Caco-2 (cell line): ENCODE measurements around the gene TCF12. TPM values are rescaled to one million over a fixed set of nuclear protein-coding genes. Genes with fewer than 3 reads are reported as not detected.

Source experiments
- BruUV-seq: library from RNA; stranded (reverse); fragments of 400-500 nt; replicated peaks from 2 replicates; lab custom pipeline; 2021; lab: Mats Ljungman, UMichigan
- CTCF ChIA-PET: fragments of 300-600 bp; sonication (Branson Sonifier 250); formaldehyde crosslinking; loops from one replicate; lab custom pipeline; 2022; ENCODE audit warnings: antibody characterized with exemption; lab: Charles Lee
- POLR2A ChIA-PET: fragments of 300-600 bp; sonication (Branson Sonifier 250); formaldehyde crosslinking; loops from one replicate; lab custom pipeline; 2022; ENCODE audit warnings: antibody characterized with exemption; lab: Charles Lee
- DNase-seq, 2 experiments: peaks; one replicate each; pipeline versions ENCODE4 v3.0.0 to v3.0.0-alpha.2; 2020 to 2022
- H3K27me3 ChIP-seq: replicated peaks from 2 replicates; pipeline ENCODE4 v1.6.0; 2011; ENCODE audit warnings: low read length; ENCODE audit not compliant: control insufficient read depth, insufficient read depth
- H3K36me3 ChIP-seq: 2 replicates; pipeline ENCODE4 v1.5.1; 2011; ENCODE audit warnings: low read length; ENCODE audit not compliant: control insufficient read depth, insufficient read depth
- H3K4me1 ChIP-seq: fragments of 250-450 bp; sonication (Bioruptor Pico); 2 replicates; pipeline ENCODE4 v1.5.1; 2020; ENCODE audit warnings: mild to moderate bottlenecking
- H3K4me3 ChIP-seq: 2 replicates; pipeline ENCODE4 v1.5.1; 2011; ENCODE audit warnings: low read depth, mild to moderate bottlenecking, control low read depth, low read length
- H3K9me3 ChIP-seq: fragments of 250-450 bp; sonication (Bioruptor Pico); 2 replicates; pipeline ENCODE4 v1.5.1; 2020; ENCODE audit warnings: mild to moderate bottlenecking, moderate library complexity
- H3K27ac Mint-ChIP-seq: one replicate; pipeline ENCODE4 v1.8.0; 2022; ENCODE audit warnings: mixed read lengths; ENCODE audit not compliant: unreplicated experiment
- H3K27me3 Mint-ChIP-seq: one replicate; pipeline ENCODE4 v1.8.0; 2022; ENCODE audit warnings: mixed read lengths; ENCODE audit not compliant: insufficient read depth, unreplicated experiment
- H3K36me3 Mint-ChIP-seq: one replicate; pipeline ENCODE4 v1.8.0; 2022; ENCODE audit warnings: mild to moderate bottlenecking, mixed read lengths; ENCODE audit not compliant: insufficient read depth, unreplicated experiment
- H3K4me1 Mint-ChIP-seq: one replicate; pipeline ENCODE4 v1.8.0; 2022; ENCODE audit warnings: low read depth, mixed read lengths; ENCODE audit not compliant: unreplicated experiment
- H3K4me3 Mint-ChIP-seq: one replicate; pipeline ENCODE4 v1.8.0; 2022; ENCODE audit warnings: mild to moderate bottlenecking, moderate library complexity, mixed read lengths; ENCODE audit not compliant: unreplicated experiment
- H3K9me3 Mint-ChIP-seq: one replicate; pipeline ENCODE4 v1.8.0; 2022; ENCODE audit warnings: mixed read lengths; ENCODE audit not compliant: unreplicated experiment
- intact Hi-C: fragments of 100-400 bp; cut with micrococcal nuclease; formaldehyde crosslinking; loops from one replicate; pipeline ENCODE4 v1.10.0; 2022; ENCODE audit not compliant: unreplicated experiment
- total RNA-seq: library from RNA; stranded (reverse); gene quantifications from 2 replicates; pipeline ENCODE4 v1.2.3, GENCODE V29; 2022
- TF ChIP-seq, protein P1 (sequence below), 2 experiments: fragments of 200-600 bp in 1 of 2; IDR thresholded peaks; 1 replicate in 1 of 2; 2 replicates in 1 of 2; pipeline versions ENCODE4 v1.5.1 to v1.8.0; 2011 to 2022; ENCODE audit warnings: antibody characterized with exemption in 1 of 2, control low read depth in 1 of 2, inconsistent platforms in 1 of 2, low read depth in 1 of 2, low read length in 1 of 2, mild to moderate bottlenecking in 1 of 2, moderate library complexity in 1 of 2; ENCODE audit not compliant: insufficient read depth in 1 of 2, severe bottlenecking in 1 of 2, unreplicated experiment in 1 of 2

Gene TCF12
- total RNA-seq, 1 experiment from 2014 or later: 64.4 TPM

DNA sequence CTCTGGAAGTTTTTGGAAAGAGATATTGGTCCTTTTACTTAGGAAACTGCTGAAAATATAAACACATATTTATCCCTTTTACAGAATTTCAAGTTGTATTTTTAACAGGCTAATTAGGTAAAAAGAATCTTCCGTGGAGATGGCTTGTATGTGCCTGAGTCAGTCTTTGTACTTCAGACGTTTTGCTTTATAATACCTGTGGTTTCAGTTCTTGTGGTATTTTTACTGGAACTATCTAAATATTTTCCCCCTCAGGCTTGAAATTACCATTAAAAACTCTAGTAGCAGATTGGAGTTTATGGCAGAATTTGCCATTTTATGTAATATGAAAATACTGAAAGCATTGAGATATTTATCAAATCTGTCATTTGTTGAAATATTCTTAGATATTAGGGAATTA, 306.2 kb downstream of the TCF12 start:
- no peaks in the 10 kb centered on the region for H3K9me3 Mint-ChIP-seq
- H3K27ac Mint-ChIP-seq: no peak overlapping the region
- BruUV-seq: no TSS peak
- ChIA-PET CTCF (no interaction called here), POLR2A (no interaction called here)
- no peaks in the 10 kb centered on the region for H3K36me3 ChIP-seq
- H3K4me1 ChIP-seq: no peaks in the 10 kb centered on the region
- H3K27me3 Mint-ChIP-seq: no peaks in the 10 kb centered on the region
- no peaks in the 10 kb centered on the region for H3K9me3 ChIP-seq
- no peaks in the 10 kb centered on the region for H3K36me3 Mint-ChIP-seq
- no peaks in the 10 kb centered on the region for H3K27me3 ChIP-seq
- intact Hi-C loops: no loop called here
- H3K4me3 Mint-ChIP-seq: no peak overlapping the region
- no peak for DNase-seq
- TF ChIP-seq, protein P1, sequence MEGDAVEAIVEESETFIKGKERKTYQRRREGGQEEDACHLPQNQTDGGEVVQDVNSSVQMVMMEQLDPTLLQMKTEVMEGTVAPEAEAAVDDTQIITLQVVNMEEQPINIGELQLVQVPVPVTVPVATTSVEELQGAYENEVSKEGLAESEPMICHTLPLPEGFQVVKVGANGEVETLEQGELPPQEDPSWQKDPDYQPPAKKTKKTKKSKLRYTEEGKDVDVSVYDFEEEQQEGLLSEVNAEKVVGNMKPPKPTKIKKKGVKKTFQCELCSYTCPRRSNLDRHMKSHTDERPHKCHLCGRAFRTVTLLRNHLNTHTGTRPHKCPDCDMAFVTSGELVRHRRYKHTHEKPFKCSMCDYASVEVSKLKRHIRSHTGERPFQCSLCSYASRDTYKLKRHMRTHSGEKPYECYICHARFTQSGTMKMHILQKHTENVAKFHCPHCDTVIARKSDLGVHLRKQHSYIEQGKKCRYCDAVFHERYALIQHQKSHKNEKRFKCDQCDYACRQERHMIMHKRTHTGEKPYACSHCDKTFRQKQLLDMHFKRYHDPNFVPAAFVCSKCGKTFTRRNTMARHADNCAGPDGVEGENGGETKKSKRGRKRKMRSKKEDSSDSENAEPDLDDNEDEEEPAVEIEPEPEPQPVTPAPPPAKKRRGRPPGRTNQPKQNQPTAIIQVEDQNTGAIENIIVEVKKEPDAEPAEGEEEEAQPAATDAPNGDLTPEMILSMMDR (IDR thresholded peaks at IDR 0.05; ENCODE audit: insufficient read depth in 1 of 2, low read depth in 1 of 2, low read length in 1 of 2, severe bottlenecking in 1 of 2, unreplicated experiment in 1 of 2): no peak
- no peak overlapping the region for H3K4me3 ChIP-seq
- no peaks in the 10 kb centered on the region for H3K4me1 Mint-ChIP-seq

DNA sequence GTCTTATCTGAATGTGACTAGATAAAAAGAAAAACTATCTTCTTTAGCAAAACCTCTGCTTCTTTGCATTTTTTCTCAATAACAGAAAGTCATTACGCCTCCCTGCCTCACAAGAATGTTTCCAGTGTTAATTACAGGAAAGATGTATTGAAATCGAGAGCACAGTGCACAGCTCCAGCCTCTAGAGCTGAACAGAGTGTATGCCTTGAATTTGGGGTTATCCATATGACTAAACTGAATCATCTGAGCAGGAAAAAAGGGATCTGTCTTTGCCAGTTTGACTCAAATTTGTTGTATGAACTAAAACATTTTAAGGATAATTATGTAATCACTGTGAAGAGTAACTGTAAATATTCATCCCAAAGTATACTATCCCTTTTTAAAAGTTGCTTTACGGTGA, 308.7 kb downstream of the TCF12 start:
- intact Hi-C loops: no loop called here
- H3K4me1 Mint-ChIP-seq: no peaks in the 10 kb centered on the region

DNA sequence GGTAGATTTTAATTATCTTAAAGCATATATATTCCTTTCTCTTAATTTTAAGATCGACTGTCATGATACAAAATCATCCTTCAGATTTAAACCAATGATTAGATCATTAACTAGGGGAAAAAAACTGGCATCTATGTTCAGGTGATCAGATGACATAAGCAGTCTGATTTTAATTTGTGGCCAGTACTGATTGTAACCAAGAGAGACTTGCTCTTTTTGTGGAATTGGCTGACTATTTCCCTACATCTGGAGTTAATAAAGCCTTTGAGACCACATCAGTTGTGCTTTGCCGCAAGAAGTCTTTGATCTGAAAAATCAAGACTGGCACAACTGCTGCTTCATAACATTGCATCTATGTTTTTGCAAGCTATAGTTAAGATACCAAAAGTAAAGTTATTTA, 309.5 kb downstream of the TCF12 start:
- H3K4me1 ChIP-seq: no peaks in the 10 kb centered on the region
- no peak for DNase-seq
- TF ChIP-seq, protein P1 (IDR thresholded peaks at IDR 0.05; ENCODE audit: insufficient read depth in 1 of 2, low read depth in 1 of 2, low read length in 1 of 2, severe bottlenecking in 1 of 2, unreplicated experiment in 1 of 2): no peak
- Mint-ChIP-seq H3K36me3 (no peaks in the 10 kb centered on the region), H3K9me3 (no peaks in the 10 kb centered on the region), H3K27me3 (no peaks in the 10 kb centered on the region), H3K27ac (no peak overlapping the region), H3K4me1 (no peaks in the 10 kb centered on the region), H3K4me3 (no peak overlapping the region)
- H3K27me3 ChIP-seq: no peaks in the 10 kb centered on the region
- POLR2A ChIA-PET: no interaction called here
- intact Hi-C loops: no loop called here
- no peak overlapping the region for H3K4me3 ChIP-seq
- H3K36me3 ChIP-seq: no peaks in the 10 kb centered on the region
- H3K9me3 ChIP-seq: no peaks in the 10 kb centered on the region
- CTCF ChIA-PET: no interaction called here
- BruUV-seq: no TSS peak

More for the DNA sequence above, 308.7 kb downstream of the TCF12 start:
- TF ChIP-seq, protein P1 (IDR thresholded peaks at IDR 0.05; ENCODE audit: insufficient read depth in 1 of 2, low read depth in 1 of 2, low read length in 1 of 2, severe bottlenecking in 1 of 2, unreplicated experiment in 1 of 2): no peak
- Mint-ChIP-seq H3K27me3 (no peaks in the 10 kb centered on the region), H3K27ac (no peak overlapping the region), H3K4me3 (no peak overlapping the region), H3K36me3 (no peaks in the 10 kb centered on the region), H3K9me3 (no peaks in the 10 kb centered on the region)
- Histone ChIP-seq H3K4me1 (no peaks in the 10 kb centered on the region), H3K36me3 (no peaks in the 10 kb centered on the region), H3K4me3 (no peak overlapping the region), H3K9me3 (no peaks in the 10 kb centered on the region), H3K27me3 (no peaks in the 10 kb centered on the region)
- POLR2A ChIA-PET: no interaction called here
- no TSS peak for BruUV-seq
- CTCF ChIA-PET: no interaction called here
- no peak for DNase-seq
